Measurements from ENCODE around the gene GATAD2B.
"Not testable (repeated sequence)": the region's sequence is repeated elsewhere in the genome, so short reads cannot be mapped to it uniquely, and the experiment has no call there.

The GATAD2B gene

DNA sequence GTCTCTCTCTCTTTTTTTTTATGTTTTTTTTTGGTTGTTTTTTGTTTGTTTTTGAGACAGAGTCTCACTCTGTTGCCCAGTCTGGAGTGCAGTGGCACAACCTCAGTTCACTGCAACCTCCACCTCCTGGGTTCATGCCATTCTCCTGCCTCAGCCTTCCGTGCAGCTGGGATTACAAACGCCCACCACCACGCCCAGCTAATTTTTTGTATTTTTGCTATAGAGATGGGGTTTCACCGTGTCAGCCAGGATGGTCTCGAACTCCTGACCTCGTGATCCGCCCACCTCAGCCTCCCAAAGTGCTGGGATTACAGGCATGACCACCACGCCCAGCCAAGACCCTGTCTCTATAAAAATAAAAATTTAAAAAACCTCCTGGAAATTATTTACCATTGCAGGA is 88.8 kb downstream of the GATAD2B start:
- not testable (repeated sequence) for DNase-seq (ENCODE audit: low spot score)

DNA sequence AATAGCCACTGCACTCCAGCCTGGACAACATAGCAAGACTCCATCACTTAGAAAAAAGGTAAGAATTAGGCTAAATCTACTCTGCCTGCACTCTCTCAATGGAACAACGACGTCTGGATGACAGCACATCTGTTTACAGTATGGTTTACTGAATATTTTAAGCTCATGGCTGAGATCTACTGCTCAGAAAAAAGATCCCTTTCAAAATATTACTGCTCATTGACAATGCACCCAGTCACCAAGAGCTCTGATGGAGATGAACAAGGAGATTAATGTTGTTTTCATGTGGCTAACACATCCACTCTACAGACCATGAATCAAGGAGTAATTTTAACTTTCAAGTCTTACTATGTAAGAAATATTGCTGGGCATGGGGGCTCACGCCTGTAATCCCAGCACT is 89.6 kb downstream of the GATAD2B start:
- peak; percentile 70 for DNase-seq (ENCODE audit: low spot score)

DNA sequence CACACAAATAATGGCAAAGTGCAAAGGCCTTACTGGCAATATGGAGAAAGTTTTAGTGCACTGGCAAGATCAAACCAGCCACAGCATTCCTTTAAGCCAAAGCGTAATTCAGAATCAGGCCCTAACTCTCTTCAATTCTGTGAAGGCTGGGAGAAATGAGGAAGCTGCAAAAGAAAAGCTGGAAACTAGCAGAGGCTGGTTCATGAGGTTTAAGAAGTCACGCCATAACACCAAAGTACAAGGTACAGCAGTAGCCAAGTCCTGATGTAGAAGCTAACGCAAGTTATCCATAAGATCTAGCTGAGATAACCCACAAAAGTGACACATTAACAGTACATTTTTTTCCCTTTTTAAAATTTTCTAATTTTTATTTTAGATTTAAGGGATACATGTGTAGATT is 90.5 kb downstream of the GATAD2B start:
- no peak for DNase-seq (ENCODE audit: low spot score)

DNA sequence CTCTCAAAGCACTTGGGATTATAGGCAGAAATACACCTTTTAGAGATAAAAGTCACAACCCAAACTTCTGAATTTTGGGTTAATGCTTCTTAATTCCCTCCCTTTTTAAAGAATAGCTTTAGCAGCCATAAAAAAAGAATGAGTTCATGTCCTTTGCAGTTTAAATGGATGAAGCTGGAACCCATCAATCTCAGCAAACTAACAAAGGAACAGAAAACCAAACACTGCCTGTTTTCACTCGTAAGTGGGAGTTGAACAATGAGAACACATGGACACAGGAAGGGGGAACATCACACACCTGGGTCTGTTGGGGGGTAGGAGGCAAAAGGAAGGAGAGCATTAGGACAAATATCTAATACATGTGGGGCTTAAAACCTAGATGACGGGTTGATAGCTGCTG is 91.7 kb downstream of the GATAD2B start:
- no peak for DNase-seq (ENCODE audit: low spot score)

DNA sequence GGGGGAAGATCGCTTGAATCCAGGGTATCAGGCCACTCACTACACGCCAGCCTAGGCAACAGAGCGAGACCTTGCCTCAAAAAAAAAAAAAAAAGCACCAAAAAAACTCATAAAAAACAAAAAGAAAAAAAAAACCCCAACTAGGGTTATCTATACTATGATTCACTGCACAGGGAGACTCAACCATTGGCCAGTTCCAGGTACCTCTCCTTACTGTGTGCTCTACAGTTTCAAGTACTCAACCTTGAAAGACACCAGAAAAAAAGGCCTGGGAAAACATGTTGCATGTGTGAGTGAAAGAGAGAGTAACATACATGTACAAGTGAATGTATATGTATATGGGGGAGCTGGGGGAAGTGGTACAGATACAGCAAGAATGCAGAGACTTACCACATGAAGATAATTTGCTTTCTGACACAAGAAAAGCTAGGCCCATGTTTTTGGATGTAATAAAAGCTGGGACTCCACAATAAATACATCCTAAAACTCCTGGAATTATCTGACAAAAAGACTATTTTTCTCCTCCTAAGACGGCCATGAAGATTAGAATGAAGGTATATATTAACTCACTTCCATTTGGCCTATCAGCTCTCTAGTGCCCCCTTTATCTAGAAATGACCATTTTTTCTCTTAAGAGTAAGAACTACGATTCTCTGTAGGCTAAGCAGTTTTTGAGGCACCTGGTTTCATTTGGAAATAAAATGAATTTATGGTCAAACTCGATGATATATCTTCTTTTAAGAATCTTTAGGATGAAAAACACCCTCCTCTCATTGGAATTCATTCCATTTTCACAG is 95.4 kb downstream of the GATAD2B start:
- DNase-seq (ENCODE audit: low spot score), result no peak

DNA sequence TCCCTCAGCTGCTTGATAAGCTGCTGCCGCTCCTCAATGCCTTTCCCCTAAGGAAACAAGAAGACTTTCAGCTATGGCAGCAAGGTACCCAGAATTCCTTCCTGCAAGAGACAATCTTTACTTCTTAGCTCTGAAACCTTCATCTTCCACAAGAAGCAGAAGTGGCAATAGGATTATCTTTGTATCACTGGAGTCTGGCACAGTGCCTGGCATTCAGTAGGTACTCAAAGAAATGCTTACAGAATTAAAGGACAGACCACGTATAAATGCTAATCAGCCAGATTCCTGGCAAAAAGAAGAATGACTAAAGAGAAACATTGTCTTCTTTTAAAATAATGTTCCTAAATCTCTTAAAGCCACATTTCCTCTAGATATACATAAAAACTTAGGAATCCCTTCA is 103.9 kb downstream of the GATAD2B start:
- DNase-seq (ENCODE audit: low spot score), result no peak

DNA sequence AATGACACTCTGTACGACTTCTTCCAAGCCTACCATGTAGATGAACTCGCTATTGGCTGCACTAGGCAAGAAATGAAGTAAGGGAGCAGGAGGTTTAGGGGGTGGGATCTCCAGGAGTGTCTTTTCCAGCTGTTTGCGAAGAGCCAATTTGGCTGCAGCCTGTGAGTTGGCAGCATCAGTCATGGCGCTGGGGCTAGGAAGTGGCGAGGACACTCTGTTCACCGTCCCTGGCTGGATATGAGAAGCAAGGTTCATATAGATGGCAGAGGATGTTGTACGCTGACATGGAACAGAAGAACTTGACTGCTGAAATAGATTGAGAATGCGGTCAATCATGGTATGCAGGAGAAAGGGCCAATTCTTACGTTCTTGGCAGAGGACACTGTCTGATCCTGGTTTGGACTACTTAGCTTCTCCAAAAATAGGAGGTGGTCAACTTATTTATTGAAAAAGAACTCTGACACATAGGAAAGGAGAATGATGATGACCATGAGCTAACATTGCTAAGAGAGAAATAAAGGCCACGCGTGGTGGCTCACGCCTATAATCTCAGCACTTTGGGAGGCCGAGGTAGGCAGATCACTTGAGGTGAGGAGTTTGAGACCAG is 106.4 kb downstream of the GATAD2B start:
- DNase-seq (ENCODE audit: low spot score), result no peak

DNA sequence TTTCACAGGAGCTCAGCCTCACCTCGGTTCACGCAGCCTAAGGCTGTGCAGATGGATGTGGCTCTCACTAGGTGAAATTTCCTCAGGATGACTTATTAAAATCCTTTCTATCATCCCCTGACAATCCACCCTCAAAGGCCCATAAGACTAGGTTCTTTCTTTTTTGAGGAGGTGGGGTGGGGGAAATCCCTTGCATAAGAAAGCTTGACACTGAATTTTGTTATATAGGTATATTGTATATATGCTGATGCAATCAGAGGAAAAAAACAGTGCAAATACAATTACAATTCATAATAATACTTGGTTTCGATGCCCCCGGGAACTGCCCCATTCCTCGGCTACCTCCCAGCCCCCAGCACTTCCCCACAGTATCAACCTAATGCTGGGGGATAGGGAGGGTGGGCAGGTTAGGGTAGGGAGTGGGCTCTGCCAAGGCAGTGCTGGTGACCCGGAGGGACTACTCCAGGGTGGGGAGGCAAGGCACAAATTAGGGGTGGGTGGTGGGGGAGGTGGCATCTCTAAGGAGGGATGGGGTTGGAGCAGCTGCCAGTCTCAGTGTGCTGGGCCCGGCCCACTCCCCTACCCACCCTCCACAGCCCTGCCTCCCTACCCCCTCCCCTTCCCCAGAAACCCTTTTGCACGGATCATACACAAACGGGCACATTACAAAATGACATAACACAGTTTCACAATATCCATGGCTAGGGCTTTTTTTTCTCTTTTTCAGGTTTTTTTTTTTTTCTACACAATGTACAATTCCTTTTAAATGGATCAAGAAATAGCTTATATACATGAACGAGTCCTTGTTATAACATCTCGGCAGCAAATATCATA is 116.7 kb downstream of the GATAD2B start:
- DNase-seq (ENCODE audit: low spot score), result no peak

DNA sequence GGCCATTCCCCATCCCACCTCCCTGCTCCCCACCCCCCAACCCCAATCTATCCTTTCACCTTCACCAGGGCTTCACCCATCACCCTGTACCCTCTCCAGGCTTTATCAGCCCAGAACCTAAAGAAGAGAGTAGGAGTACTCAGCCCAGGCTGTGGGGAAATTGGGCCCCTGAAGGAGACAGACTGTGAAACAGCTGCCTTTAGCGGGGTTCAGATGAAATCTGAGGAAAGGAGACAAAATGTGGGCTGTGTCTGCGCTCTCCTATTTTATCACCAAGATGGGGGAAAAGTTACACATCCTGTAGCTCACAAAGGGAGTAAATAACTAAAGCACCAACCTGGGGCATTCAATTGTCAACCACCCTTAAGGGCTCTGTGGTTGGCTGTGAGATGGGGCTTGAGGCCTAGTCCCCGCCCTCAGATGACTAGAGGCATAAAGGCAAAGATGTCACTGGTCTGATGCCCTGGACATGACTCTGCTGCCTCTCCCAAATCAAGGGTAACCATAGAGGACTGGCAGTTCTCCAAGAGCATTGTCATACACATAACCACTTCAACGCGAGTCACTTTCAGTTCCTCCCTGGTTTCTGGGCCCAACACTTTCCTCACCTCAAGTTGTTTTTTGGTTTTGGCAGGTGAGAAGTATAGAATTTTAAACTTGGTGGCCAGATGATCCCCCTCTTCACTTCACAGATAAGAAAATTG is 117.6 kb downstream of the GATAD2B start:
- no peak for DNase-seq (ENCODE audit: low spot score)

DNA sequence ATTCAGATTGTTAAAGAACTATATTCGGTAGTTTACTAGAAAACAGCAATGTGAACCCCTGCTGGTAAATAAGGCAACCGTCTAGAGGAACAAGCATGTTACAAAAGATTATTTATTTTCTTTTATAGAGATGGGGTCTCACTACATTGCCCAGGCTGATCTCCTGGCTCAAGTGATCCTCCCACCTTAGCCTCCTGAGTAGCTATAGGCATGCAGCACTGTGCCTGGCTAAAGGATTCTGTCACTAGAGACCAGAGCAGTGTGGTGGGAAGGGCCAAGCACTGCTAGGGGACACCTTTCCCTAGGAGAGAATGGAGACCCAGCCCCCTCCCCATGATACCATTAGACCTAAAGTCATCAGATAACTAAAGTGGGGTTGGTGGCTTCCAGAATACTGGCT is 118.7 kb downstream of the GATAD2B start:
- DNase-seq (ENCODE audit: low spot score), result no peak

DNA sequence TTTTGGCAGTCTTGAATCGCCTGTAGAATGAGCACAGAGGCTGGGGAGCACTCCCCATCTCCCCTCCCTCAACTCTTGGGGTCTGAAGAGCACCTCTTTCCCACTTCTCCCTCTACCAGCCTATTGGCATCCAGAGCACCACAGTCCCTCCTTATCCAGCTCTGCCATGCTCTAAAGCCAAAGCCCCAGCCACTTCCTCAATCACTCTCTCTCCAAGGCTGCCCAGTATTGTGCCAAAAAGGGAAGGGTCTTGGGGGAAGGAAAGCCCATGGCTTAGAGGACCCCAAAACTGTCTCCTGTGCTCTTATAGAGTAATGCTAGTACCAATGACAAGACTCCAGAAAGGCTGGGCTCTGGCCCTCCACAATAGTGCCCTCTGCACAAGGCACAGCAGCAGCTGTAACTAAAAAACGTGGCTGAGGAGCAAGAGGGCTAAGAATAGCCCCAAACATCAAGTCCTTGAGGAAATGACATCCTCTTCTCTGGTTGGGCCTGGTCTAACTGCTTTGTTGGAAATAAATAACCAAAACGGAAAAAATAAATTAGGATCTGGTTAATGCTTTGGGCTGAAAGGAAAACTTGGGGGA is 119.2 kb downstream of the GATAD2B start:
- no peak for DNase-seq (ENCODE audit: low spot score)

DNA sequence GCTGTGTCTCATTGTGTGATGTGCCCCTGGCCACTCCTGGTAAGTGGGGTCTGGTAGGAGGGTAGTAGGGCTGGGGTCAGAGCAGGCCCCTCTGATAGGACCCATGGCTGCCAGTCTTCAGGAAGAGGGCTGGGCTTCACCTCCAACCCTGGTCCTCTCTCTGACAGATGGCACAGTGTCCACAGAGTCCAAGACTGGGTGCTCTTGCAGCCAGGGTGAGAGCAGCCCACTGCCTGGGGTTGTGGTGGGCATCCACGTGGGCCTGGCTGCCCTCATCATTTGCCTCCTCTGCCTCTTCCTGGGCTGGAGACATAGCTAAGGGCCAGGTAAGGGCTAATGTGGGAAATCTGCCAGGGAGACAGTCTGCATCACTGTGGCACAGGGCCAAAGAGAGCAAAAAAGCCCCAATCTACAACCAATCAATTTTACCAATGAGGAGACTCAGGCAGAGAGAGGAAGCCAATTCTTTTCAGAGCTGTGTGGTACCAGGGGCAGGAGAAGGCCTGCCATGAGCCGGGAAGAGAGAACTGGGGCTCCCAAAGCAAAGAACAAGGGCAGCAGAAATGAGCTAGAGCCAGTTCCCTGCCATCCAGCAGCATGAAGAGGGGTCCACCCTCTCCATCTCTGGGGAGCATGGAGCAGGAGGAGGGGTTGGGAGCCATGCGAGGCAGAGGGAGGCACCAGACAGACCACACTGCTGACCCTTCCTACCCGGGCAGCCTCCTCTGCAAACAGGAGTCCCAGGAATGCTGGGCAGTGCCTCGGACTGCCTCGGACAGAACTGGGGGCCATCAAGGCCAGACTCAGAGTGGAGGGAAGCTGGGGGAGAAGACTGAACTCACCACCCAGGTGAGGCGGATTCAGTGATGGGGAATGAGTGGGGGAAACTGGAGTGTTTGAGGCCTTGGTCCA is 120.7 kb downstream of the GATAD2B start:
- no peak for DNase-seq (ENCODE audit: low spot score)

DNA sequence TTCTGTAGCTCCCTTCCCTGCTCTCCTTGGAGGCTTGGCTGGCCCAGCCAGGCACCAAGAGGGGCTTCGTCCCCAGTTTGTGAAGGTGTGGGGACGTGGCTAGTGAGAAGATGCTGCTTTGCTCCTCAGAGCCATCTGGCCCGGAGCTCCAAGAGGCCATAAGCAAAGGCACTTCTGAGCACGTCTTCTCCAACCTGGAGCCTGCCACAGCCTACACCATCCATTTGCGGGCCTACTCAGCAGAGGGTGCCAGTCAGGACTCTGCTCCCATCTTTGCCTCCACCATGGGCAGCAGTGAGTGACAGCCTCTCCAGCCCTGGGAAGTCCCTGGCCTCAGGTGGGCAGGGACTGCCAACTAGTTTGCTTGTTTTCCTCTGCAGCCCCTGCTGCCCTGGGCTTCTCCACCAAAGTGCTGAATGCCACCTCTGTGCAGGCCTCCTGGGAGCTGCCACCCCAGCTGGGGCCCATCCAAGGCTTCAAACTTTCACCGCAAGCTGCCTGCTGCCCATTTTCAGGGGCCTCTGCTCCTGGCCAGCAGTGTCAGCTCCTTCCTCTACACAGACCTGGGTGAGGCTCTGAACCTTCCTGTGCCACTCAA is 121.6 kb downstream of the GATAD2B start:
- DNase-seq (ENCODE audit: low spot score), result no peak

DNA sequence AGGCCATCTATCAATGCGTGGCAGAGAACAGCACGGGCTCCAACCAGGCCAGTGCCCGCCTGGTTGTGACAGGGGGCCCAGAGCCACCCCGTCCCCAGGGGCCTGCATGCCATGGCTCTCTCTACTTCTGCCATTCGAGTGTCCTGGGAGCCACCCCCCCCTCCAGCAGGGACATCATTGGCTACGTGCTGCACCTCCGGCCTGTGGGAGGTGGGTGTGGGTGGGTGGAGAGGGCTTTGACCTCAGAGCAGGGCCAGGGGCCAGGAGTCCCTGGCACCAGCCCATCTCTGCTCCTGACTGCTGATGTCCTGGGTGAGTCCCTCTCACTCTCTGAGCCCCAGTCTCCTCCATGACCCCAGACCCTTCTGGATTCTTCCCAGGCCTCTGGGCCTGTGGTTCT is 122.3 kb downstream of the GATAD2B start:
- no peak for DNase-seq (ENCODE audit: low spot score)

DNA sequence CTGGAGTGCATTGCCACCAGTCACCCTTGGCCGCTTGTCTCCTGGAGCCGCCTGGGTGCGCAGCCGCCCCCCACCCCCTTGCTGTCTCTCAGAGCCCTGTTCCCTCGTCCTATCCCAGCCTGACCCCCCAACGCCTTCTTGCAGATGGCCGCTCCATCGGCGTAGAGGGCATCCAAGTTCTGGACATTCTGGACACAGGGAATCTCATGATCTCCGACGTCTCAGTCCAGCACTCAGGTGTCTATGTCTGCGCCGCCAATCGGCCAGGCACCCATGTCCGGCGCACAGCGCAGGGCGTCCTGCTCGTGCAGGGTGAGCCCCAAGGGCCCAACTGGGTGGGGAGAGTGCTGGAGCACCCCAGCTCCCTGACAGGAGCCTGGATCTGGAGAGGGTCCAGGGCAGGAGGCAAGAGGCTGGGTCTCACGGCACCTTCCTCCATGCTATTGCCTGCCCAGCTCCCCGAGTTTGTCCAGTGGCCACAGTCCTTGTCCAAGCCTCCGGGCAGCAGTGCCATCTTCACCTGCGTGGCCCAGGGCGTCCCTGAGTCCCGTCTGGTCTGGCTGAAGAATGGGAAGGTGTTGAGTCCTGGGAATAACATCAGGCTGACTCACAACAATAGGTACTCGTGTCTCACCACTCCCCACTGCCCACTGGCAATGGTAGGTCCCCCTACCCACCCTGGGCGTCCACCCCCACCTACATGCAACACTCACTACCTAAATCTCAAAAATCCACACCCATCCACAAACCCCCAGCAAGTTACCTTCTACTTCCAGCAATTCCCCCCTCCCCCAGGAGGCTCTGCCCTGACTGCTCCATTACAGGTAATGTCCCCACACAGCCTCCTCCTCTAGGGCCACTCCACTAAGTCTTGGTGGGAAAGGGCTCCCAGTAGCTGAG is 123.0 kb downstream of the GATAD2B start:
- no peak for DNase-seq (ENCODE audit: low spot score)

DNA sequence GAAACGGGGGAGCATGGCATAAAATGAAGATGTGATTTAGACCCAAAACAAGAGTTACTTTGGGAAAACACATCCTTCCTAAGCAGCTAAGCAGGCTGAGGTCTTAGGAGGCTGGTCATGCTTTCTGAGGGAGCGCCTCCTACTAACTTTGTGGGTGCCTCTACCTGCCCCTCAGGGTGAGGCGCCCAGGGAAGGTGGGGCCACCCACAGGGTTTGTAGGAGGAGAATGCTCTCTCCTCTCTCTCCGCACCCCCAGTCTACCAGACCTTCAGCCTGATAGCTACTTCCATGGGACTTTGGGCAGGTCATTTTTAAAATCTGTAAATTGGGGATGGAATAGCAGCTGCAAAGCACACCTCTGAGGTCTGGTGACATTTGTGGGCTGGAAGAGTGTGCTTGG is 123.8 kb downstream of the GATAD2B start:
- DNase-seq (ENCODE audit: low spot score), result no peak

DNA sequence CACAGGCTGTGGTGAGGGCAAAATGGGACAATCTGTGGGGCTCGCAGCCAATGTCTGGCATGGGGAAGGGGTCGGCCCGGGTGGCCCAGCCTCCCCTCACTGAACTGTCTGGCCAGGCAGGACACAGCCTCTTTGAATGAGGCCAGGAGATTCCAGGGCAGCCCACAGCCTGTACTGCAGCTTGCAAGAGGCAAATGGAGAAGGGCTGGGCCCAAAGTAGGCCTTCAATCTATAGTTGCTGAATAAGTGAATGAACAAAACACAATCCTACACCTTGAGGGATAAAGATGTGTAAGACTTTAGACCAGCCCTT is 124.3 kb downstream of the GATAD2B start:
- DNase-seq (ENCODE audit: low spot score), result no peak

DNA sequence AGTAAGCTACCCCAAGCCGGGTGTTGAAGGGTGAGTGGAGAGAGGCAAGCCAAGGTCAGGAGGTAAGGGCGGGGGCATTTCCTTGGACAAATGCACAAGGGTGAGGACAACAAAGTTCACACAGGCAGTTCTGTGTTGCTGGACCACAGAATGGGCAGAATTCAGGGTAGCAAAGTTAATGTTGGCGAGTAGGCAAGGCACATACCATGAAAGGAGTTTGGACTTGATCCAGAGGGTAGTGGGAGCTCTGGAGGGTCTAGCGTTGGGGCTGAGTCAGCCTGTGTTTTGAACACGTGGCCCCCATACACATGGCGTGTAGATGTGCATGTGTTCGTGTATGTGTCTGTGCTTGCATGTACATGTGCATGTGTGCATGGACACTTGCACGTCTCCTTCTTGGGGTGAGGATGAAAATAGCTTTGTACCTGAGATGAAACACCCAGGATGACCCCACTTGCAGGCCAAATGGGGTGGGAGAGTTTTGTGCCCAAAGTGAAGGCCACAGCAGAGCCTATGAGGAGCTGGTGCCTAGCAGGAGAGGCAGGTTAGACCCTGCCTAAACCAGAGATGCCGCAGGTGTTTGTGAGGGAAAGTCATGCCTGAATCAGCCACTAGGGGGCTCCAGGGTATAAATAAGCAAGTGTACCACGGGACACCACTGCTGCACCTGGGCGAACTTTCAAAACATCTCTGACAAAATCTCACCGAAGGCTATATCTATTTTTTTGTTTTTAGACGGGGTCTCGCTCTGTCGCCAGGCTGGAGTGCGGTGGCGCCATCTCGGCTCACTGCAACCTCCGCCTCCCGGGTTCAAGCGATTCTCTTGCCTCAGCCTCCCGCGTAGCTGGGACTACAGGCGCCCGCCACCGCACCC is 125.7 kb downstream of the GATAD2B start:
- DNase-seq (ENCODE audit: low spot score), result peak; percentile 59
